PC-3 (cell line): ENCODE measurements around the gene EML3. TPM values are rescaled to one million over a fixed set of nuclear protein-coding genes. Genes with fewer than 3 reads are reported as not detected.
A peak's percentile ranks its signal among the peaks of the same experiment; 100 is the strongest.

Experiments
- ATAC-seq: fragments of 200-7000 bp; cut with Tn5 transposase; 2 replicates; pipeline ENCODE4 v1.9.1; 2020; ENCODE audit warnings: mild to moderate bottlenecking, moderate library complexity
- BruUV-seq: library from RNA; stranded (reverse); fragments of 400-500 nt; replicated peaks from 2 replicates; lab custom pipeline; 2021; lab: Mats Ljungman, UMichigan
- CTCF ChIA-PET: fragments of 300-600 bp; sonication (Branson Sonifier 250); formaldehyde crosslinking; loops from one replicate; lab custom pipeline; 2022; ENCODE audit warnings: antibody characterized with exemption; lab: Charles Lee
- POLR2A ChIA-PET: fragments of 300-600 bp; sonication (Branson Sonifier 250); formaldehyde crosslinking; loops from one replicate; lab custom pipeline; 2022; ENCODE audit warnings: antibody characterized with exemption; ENCODE audit not compliant: unreplicated experiment; lab: Charles Lee
- DNase-seq: peaks from one replicate; pipeline ENCODE4 v3.0.0-alpha.2; 2015
- H2AFZ ChIP-seq: fragments of 300-600 bp; sonication (generic); 2 replicates; pipeline ENCODE4 v1.6.0; 2016; ENCODE audit warnings: antibody characterized with exemption, low read length
- H3F3A ChIP-seq: fragments of 300-600 bp; sonication (generic); one replicate; pipeline ENCODE4 v1.6.0; 2017; ENCODE audit warnings: antibody characterized with exemption, low read length, control low read depth, mild to moderate bottlenecking; ENCODE audit not compliant: unreplicated experiment
- H3K27ac ChIP-seq: fragments of 300-600 bp; sonication (generic); 2 replicates; pipeline ENCODE4 v1.5.1; 2016; ENCODE audit warnings: mild to moderate bottlenecking, low read length
- H3K27me3 ChIP-seq: fragments of 300-600 bp; sonication (generic); 2 replicates; pipeline ENCODE4 v1.6.1; 2016; ENCODE audit warnings: low read length, mixed read lengths
- H3K36me3 ChIP-seq: fragments of 300-600 bp; sonication (generic); 2 replicates; pipeline ENCODE4 v1.6.1; 2016; ENCODE audit warnings: low read depth, mixed run types, low read length, mixed read lengths
- H3K4me1 ChIP-seq: fragments of 300-600 bp; sonication (generic); 2 replicates; pipeline ENCODE4 v1.5.1; 2016; ENCODE audit warnings: low read length; ENCODE audit not compliant: insufficient read depth
- H3K4me2 ChIP-seq: fragments of 300-600 bp; sonication (generic); 2 replicates; pipeline ENCODE4 v1.6.0; 2016; ENCODE audit warnings: low read length
- H3K4me3 ChIP-seq: fragments of 300-600 bp; sonication (generic); 2 replicates; pipeline ENCODE4 v1.5.1; 2016; ENCODE audit warnings: mild to moderate bottlenecking, low read length, mixed read lengths
- H3K79me2 ChIP-seq: fragments of 300-600 bp; sonication (generic); 2 replicates; pipeline ENCODE4 v1.6.1; 2017; ENCODE audit warnings: low read length, mixed read lengths
- H3K9ac ChIP-seq: fragments of 300-600 bp; sonication (generic); 2 replicates; pipeline ENCODE4 v1.6.0; 2016; ENCODE audit warnings: mild to moderate bottlenecking, low read length
- H3K9me2 ChIP-seq: fragments of 300-600 bp; sonication (generic); replicated peaks from 2 replicates; pipeline ENCODE4 v1.6.1; 2016; ENCODE audit warnings: mixed run types, low read length, mixed read lengths
- H3K9me3 ChIP-seq: fragments of 300-600 bp; sonication (generic); 2 replicates; pipeline ENCODE4 v1.6.1; 2016; ENCODE audit warnings: low read length, mixed read lengths
- H4K20me1 ChIP-seq: fragments of 300-600 bp; sonication (generic); 2 replicates; pipeline ENCODE4 v1.6.1; 2016; ENCODE audit warnings: low read length, mixed read lengths
- CTCF ChIP-seq: fragments of 300-600 bp; sonication (generic); conservative IDR thresholded peaks from 2 replicates; pipeline ENCODE4 v1.5.1; 2017; ENCODE audit warnings: antibody characterized with exemption, low read depth, mild to moderate bottlenecking, low read length
- EZH2 ChIP-seq: fragments of 300-600 bp; sonication (generic); IDR thresholded peaks from one replicate; pipeline ENCODE4 v1.6.1; 2017; ENCODE audit warnings: antibody characterized with exemption, mild to moderate bottlenecking, low read length; ENCODE audit not compliant: unreplicated experiment
- EZH2phosphoT487 ChIP-seq: fragments of 300-600 bp; sonication (generic); IDR thresholded peaks from 2 replicates; pipeline ENCODE4 v1.6.1; 2018; ENCODE audit warnings: mild to moderate bottlenecking, antibody characterized with exemption, low read length, borderline replicate concordance
- intact Hi-C: fragments of 100-400 bp; cut with micrococcal nuclease; formaldehyde crosslinking; loops from 2 replicates; pipeline ENCODE4 v1.9.0; 2023
- total RNA-seq: library from RNA; depleted of rRNA; stranded (reverse); fragments of >200 nt; gene quantifications from 2 replicates; pipeline ENCODE4 v1.2.3, GENCODE V29; 2014

Gene EML3
- total RNA-seq, 1 experiment from 2014 or later: 32.8 TPM

GRCh38 chr11:62647609-62648005 is 35.0 kb upstream of the EML3 start:
- H3K27ac ChIP-seq: no peak overlapping the region
- CTCF ChIA-PET: no interaction called here
- intact Hi-C loops: loop anchor here (5.0 kb wide), 1 partner anchor 35 kb away; the partner anchor contains the start of genes EML3 and ROM1

GRCh38 chr11:62646825-62647608 is 34.4 kb upstream of the EML3 start:
- H2AFZ ChIP-seq: 0 out of 2 replicates have a peak overlapping the region, but pooled peaks have one; percentile 19
- ChIA-PET CTCF (interaction anchor here (0.7 to 1.0 kb wide), 3 partner anchors 87 to 234 kb away, joined by 4 to 5 read pairs (median 4); partner anchors contain the start of gene SLC3A2), POLR2A (interaction anchor here (0.6 to 0.7 kb wide), 3 partner anchors 55 to 194 kb away, joined by 3 to 14 read pairs (median 6); no protein-coding TSS in a partner anchor)
- no peak for ATAC-seq
- no peaks in the 10 kb centered on the region for H3K27me3 ChIP-seq
- TF ChIP-seq EZH2phosphoT487 (no peak), EZH2 (no peak), CTCF (no peak)
- H3K9ac ChIP-seq: peak overlapping the region; percentile 13; the same call in 1 of the 2 replicates
- H3K27ac ChIP-seq: no peak overlapping the region
- peaks cover 59% of the 10 kb centered on the region for H3K79me2 ChIP-seq
- no peak for DNase-seq
- H3K4me1 ChIP-seq: peaks cover 16% of the 10 kb centered on the region
- H4K20me1 ChIP-seq: no peaks in the 10 kb centered on the region
- BruUV-seq: TSS peak; percentile 46
- H3K9me2 ChIP-seq: no peaks in the 10 kb centered on the region
- H3K4me2 ChIP-seq: peak overlapping the region; percentile 54
- H3K9me3 ChIP-seq: no peaks in the 10 kb centered on the region
- H3F3A ChIP-seq: no peaks in the 10 kb centered on the region
- peaks cover 30% of the 10 kb centered on the region for H3K36me3 ChIP-seq
- peak overlapping the region; percentile 95; the same call in 1 of the 2 replicates for H3K4me3 ChIP-seq
- intact Hi-C loops: loop anchor here (5.0 kb wide), 1 partner anchor 35 kb away; the partner anchor contains the start of genes EML3 and ROM1

More at GRCh38 chr11:62647609-62648005, 35.0 kb upstream of the EML3 start:
- Histone ChIP-seq H3F3A (no peaks in the 10 kb centered on the region), H4K20me1 (no peaks in the 10 kb centered on the region), H3K9me3 (no peaks in the 10 kb centered on the region), H3K36me3 (peaks cover 29% of the 10 kb centered on the region), H3K9ac (no peak overlapping the region), H3K79me2 (peaks cover 59% of the 10 kb centered on the region), H3K4me1 (peaks cover 21% of the 10 kb centered on the region), H3K27me3 (no peaks in the 10 kb centered on the region), H3K9me2 (no peaks in the 10 kb centered on the region), H3K4me3 (no peak overlapping the region), H2AFZ (no peak overlapping the region), H3K4me2 (no peak overlapping the region)
- POLR2A ChIA-PET: no interaction called here
- DNase-seq: no peak
- TF ChIP-seq EZH2phosphoT487: no peak
- no peak for TF ChIP-seq CTCF
- no peak for TF ChIP-seq EZH2
- no peak for ATAC-seq
- BruUV-seq: no TSS peak
